Esophagus muscularis mucosa (tissue), 4 donors: ENCODE measurements around the gene SH3BP4. TPM values are rescaled to one million over a fixed set of nuclear protein-coding genes. Genes with fewer than 3 reads are reported as not detected.

Experiments used
- DNase-seq: peaks from one replicate; pipeline ENCODE4 v3.0.0-alpha.2; 2017; ENCODE audit errors: extremely low spot score
- H3K27ac ChIP-seq, 4 donors: fragments of 200-600 bp; sonication (generic); replicated peaks in 1 of 4; 1 replicate in 3 of 4; 2 replicates in 1 of 4; pipeline ENCODE4 v1.5.1; 2016 to 2019; ENCODE audit warnings: mild to moderate bottlenecking in 1 of 4
- H3K27me3 ChIP-seq, 4 donors: fragments of 200-600 bp; sonication (generic); one replicate each; pipeline versions ENCODE4 v1.5.1 to v1.6.0; 2016 to 2019
- H3K36me3 ChIP-seq, 4 donors: fragments of 200-600 bp; sonication (generic); one replicate each; pipeline ENCODE4 v1.5.1; 2016 to 2019
- H3K4me1 ChIP-seq, 4 donors: fragments of 200-600 bp; sonication (generic); one replicate each; pipeline ENCODE4 v1.5.1; 2016 to 2019
- H3K4me3 ChIP-seq, 4 donors: fragments of 200-600 bp; sonication (generic); 1 replicate in 2 of 4; 2 replicates in 2 of 4; pipeline ENCODE4 v1.5.1; 2016 to 2019; ENCODE audit warnings: mild to moderate bottlenecking in 4 of 4, moderate library complexity in 1 of 4
- H3K9me3 ChIP-seq, 4 donors: fragments of 200-600 bp; sonication (generic); 1 replicate in 3 of 4; 2 replicates in 1 of 4; pipeline ENCODE4 v1.5.1; 2016 to 2019
- EP300 ChIP-seq: sonication (generic); formaldehyde crosslinking; IDR thresholded peaks from one replicate; pipeline ENCODE4 v1.6.1; 2017; ENCODE audit warnings: antibody characterized with exemption
- POLR2A ChIP-seq: fragments of 450-650 bp; IDR thresholded peaks from one replicate; pipeline ENCODE4 v1.6.1; 2017; ENCODE audit warnings: antibody characterized with exemption, moderate library complexity, mild to moderate bottlenecking, low read depth
- POLR2AphosphoS5 ChIP-seq, 2 donors: sonication (generic); formaldehyde crosslinking; IDR thresholded peaks; one replicate each; pipeline ENCODE4 v1.6.1; 2017; ENCODE audit warnings: antibody characterized with exemption in 2 of 2
- WGBS: methylation state at CpG from one replicate; pipeline ENCODE4 v1.1.5; 2018; 5-methylcytosine and 5-hydroxymethylcytosine counted together
- intact Hi-C: fragments of 100-400 bp; cut with DNase I; formaldehyde crosslinking; loops from one replicate; pipeline ENCODE4 v1.15.1; 2023
- total RNA-seq, 4 donors: library from RNA; depleted of rRNA; stranded (reverse); fragments of >200 nt; gene quantifications; one replicate each; pipeline versions ENCODE4 v1.1.0 to v1.2.1, GENCODE V29; 2016
- TF ChIP-seq, protein P1 (sequence below), 3 experiments: fragments of 200-600 bp in 2 of 3; fragments of 450-650 bp in 1 of 3; sonication (generic) in 2 of 3; IDR thresholded peaks; one replicate each; pipeline ENCODE4 v1.5.1; 2017 to 2019; ENCODE audit warnings: antibody characterized with exemption in 3 of 3, mild to moderate bottlenecking in 2 of 3, moderate library complexity in 1 of 3

Gene SH3BP4
- total RNA-seq, 4 donors from 2014 or later, result 25.3 to 63.1 (median 48.4) TPM

DNA sequence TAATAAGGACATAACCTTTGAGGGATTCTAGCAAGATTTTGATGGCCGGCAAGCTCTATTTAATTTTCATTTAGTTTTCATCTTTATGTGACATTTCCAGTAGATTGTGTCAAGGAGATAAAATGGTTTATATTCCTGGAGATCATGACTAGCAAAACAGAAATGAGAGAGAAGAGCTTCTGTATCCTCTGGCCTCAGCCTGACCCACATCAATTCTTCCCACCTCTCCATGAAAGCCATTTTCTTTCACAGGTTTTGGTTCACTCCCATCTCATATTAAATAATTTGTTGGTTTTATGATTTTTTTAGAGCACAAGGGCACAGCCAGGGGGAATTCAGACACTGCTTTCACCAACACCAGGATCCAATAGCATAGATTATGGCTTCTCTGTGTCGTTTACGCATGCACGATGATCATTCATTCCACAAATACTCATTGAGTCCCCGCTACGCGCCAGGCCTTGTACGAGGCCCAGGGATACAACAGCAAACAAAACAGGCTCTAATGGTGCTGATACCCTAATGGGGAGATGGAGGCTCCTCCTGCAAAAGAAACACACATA is 85.9 kb downstream of the SH3BP4 start:
- no peak for DNase-seq
- WGBS, result 96% methylated on average over 8 of the region's 8 CpGs
- TF ChIP-seq POLR2AphosphoS5 (IDR thresholded peaks at IDR 0.05) (no peak), POLR2A (no peak), EP300 (no peak)
- TF ChIP-seq, protein P1, sequence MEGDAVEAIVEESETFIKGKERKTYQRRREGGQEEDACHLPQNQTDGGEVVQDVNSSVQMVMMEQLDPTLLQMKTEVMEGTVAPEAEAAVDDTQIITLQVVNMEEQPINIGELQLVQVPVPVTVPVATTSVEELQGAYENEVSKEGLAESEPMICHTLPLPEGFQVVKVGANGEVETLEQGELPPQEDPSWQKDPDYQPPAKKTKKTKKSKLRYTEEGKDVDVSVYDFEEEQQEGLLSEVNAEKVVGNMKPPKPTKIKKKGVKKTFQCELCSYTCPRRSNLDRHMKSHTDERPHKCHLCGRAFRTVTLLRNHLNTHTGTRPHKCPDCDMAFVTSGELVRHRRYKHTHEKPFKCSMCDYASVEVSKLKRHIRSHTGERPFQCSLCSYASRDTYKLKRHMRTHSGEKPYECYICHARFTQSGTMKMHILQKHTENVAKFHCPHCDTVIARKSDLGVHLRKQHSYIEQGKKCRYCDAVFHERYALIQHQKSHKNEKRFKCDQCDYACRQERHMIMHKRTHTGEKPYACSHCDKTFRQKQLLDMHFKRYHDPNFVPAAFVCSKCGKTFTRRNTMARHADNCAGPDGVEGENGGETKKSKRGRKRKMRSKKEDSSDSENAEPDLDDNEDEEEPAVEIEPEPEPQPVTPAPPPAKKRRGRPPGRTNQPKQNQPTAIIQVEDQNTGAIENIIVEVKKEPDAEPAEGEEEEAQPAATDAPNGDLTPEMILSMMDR (IDR thresholded peaks at IDR 0.05), result no peak
- Histone ChIP-seq H3K27me3 (no peaks in the 10 kb centered on the region), H3K27ac (no peak overlapping the region), H3K9me3 (no peaks in the 10 kb centered on the region), H3K36me3 (peaks cover 19 to 33% (median 29%) of the 10 kb centered on the region in 4 donors), H3K4me3 (no peak overlapping the region), H3K4me1 (no peaks in the 10 kb centered on the region)
- intact Hi-C loops, result no loop called here

DNA sequence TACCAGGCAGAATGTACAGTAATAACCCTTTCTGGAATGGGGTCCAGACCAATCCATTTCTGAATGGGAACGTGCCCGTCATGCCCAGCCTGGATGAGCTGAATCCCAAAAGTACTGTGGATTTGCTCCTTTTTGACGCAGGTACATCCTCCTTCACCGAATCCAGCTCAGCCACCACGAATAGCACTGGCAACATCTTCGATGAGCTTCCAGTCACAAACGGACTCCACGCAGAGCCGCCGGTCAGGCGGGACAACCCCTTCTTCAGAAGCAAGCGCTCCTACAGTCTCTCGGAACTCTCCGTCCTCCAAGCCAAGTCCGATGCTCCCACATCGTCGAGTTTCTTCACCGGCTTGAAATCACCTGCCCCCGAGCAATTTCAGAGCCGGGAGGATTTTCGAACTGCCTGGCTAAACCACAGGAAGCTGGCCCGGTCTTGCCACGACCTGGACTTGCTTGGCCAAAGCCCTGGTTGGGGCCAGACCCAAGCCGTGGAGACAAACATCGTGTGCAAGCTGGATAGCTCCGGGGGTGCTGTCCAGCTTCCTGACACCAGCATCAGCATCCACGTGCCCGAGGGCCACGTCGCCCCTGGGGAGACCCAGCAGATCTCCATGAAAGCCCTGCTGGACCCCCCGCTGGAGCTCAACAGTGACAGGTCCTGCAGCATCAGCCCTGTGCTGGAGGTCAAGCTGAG is 89.6 kb downstream of the SH3BP4 start:
- Histone ChIP-seq H3K27me3 (no peaks in the 10 kb centered on the region), H3K36me3 (peaks cover 24 to 47% (median 40%) of the 10 kb centered on the region in 4 donors), H3K4me1 (peaks cover 0 to 9% (median 8%) of the 10 kb centered on the region in 4 donors), H3K27ac (no peak overlapping the region), H3K4me3 (no peak overlapping the region), H3K9me3 (no peaks in the 10 kb centered on the region)
- TF ChIP-seq EP300 (no peak), POLR2A (no peak), POLR2AphosphoS5 (IDR thresholded peaks at IDR 0.05) (no peak)
- TF ChIP-seq, protein P1 (IDR thresholded peaks at IDR 0.05), result no peak
- 89% methylated on average over 29 of the region's 31 CpGs for WGBS
- no peak for DNase-seq
- intact Hi-C loops, result no loop called here

DNA sequence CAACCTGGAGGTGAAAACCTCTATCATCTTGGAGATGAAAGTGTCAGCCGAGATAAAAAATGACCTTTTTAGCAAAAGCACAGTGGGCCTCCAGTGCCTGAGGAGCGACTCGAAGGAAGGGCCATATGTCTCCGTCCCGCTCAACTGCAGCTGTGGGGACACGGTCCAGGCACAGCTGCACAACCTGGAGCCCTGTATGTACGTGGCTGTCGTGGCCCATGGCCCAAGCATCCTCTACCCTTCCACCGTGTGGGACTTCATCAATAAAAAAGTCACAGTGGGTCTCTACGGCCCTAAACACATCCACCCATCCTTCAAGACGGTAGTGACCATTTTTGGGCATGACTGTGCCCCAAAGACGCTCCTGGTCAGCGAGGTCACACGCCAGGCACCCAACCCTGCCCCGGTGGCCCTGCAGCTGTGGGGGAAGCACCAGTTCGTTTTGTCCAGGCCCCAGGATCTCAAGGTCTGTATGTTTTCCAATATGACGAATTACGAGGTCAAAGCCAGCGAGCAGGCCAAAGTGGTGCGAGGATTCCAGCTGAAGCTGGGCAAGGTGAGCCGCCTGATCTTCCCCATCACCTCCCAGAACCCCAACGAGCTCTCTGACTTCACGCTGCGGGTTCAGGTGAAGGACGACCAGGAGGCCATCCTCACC is 90.2 kb downstream of the SH3BP4 start:
- intact Hi-C loops, result no loop called here

DNA sequence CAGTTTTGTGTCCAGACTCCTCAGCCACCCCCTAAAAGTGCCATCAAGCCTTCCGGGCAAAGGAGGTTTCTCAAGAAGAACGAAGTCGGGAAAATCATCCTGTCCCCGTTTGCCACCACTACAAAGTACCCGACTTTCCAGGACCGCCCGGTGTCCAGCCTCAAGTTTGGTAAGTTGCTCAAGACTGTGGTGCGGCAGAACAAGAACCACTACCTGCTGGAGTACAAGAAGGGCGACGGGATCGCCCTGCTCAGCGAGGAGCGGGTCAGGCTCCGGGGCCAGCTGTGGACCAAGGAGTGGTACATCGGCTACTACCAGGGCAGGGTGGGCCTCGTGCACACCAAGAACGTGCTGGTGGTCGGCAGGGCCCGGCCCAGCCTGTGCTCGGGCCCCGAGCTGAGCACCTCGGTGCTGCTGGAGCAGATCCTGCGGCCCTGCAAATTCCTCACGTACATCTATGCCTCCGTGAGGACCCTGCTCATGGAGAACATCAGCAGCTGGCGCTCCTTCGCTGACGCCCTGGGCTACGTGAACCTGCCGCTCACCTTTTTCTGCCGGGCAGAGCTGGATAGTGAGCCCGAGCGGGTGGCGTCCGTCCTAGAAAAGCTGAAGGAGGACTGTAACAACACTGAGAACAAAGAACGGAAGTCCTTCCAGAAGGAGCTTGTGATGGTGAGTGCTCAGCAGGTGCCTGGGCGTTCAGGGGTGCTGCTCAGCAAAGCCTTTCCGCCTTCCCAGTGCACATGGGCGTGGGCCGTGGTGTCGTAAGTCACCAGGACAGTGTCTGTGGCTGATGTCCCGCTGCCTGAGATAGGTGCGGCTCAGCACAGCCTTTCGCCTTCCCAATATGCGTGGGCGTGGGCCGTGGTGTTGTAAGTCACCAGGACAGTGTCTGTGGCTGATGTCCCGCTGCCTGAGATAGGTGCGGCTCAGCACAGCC is 91.0 kb downstream of the SH3BP4 start:
- no peak overlapping the region for H3K27ac ChIP-seq
- DNase-seq, result no peak
- H3K4me1 ChIP-seq, result peaks cover 2 to 10% (median 8%) of the 10 kb centered on the region in 4 donors
- TF ChIP-seq EP300, result no peak
- TF ChIP-seq POLR2A, result no peak
- no peak for TF ChIP-seq POLR2AphosphoS5 (IDR thresholded peaks at IDR 0.05)
- TF ChIP-seq, protein P1 (IDR thresholded peaks at IDR 0.05), result no peak
- H3K27me3 ChIP-seq, result no peaks in the 10 kb centered on the region
- no peak overlapping the region for H3K4me3 ChIP-seq
- WGBS, result 94% methylated on average over 32 of the region's 49 CpGs
- H3K36me3 ChIP-seq, result peaks cover 24 to 49% (median 43%) of the 10 kb centered on the region in 4 donors
- intact Hi-C loops, result no loop called here
- H3K9me3 ChIP-seq, result no peaks in the 10 kb centered on the region

More for the DNA sequence above, 90.2 kb downstream of the SH3BP4 start:
- 94% methylated on average over 16 of the region's 25 CpGs for WGBS
- DNase-seq, result no peak
- Histone ChIP-seq H3K27me3 (no peaks in the 10 kb centered on the region), H3K36me3 (peaks cover 24 to 47% (median 43%) of the 10 kb centered on the region in 4 donors), H3K4me3 (no peak overlapping the region), H3K9me3 (no peaks in the 10 kb centered on the region), H3K27ac (no peak overlapping the region), H3K4me1 (peaks cover 0 to 9% (median 8%) of the 10 kb centered on the region in 4 donors)
- TF ChIP-seq POLR2AphosphoS5 (IDR thresholded peaks at IDR 0.05) (no peak), POLR2A (no peak), EP300 (no peak)
- TF ChIP-seq, protein P1 (IDR thresholded peaks at IDR 0.05), result no peak
